Fibroblast of pulmonary artery (primary cell): ENCODE data around the gene C16orf90.
A peak's percentile ranks its signal among the peaks of the same experiment; 100 is the strongest.

Experiments
- DNase-seq: peaks from one replicate; pipeline ENCODE4 v3.0.0-alpha.2; 2010; ENCODE audit warnings: low read depth
- H3K4me3 ChIP-seq: replicated peaks from 2 replicates; pipeline ENCODE4 v1.5.1; 2011; ENCODE audit warnings: low read depth, mild to moderate bottlenecking, control low read depth, low read length, moderate library complexity
- CTCF ChIP-seq: IDR thresholded peaks from 2 replicates; pipeline ENCODE4 v1.5.1; 2011; ENCODE audit warnings: mild to moderate bottlenecking, control low read depth, low read length, inconsistent platforms; ENCODE audit errors: missing control alignments

C16orf90 gene, protein sequence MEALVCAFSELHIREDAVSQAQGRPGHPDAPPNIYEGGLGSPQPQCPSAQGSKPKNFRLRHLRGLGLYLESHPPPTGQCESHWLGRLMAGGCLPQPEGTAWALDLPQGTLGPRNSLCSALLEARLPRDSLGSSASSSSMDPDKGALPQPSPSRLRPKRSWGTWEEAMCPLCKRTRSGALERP

GRCh38 chr16:3495176-3495575, at the start of gene C16orf90:
Gene C16orf90 (minus strand): TSS chr16:3495489. CDS start chr16:3495421, 68 bp downstream.
- DNase-seq: no peak
- H3K4me3 ChIP-seq: no peak within 1 kb of the TSS
- no peak for TF ChIP-seq CTCF

DNA sequence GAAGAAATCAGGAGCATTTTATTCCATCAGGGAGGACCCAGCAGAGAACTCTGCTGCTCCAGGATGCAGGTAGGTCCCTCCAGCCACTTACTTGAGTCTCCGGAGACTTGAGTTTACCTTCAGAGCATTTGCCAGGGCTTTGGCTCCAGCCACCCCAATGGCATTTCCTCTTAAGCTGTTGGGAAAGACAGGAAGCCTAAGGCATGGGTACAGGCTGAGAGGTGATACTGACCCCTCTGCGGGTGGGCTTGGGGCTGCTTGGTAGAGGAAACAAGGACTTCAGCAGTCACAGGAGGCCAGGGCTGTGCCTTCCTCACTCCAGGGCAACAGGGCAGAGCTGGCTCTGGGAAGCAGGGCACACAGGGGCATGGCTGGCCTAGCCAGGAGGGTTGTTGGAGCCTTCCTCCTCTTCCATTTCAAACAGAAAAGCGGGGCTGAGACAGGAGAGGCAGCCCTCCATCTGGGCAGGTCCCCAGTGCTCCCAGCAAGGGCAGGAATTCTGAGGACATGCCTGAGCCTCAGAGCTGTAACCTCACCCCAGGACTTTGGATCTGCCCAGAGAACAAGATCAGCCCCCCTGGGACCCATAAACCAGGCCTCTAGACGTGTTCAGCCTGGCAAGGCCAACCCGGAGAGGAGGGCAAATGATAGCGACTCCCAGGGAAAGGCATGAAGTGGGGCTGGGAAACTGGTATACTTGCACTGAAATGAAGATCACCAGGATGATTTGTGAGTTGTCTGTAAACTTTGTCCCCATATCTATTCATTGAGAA, 47.5 kb upstream of the C16orf90 start:
- no peak for DNase-seq
- TF ChIP-seq CTCF: no peak
- H3K4me3 ChIP-seq: no peak overlapping the region

DNA sequence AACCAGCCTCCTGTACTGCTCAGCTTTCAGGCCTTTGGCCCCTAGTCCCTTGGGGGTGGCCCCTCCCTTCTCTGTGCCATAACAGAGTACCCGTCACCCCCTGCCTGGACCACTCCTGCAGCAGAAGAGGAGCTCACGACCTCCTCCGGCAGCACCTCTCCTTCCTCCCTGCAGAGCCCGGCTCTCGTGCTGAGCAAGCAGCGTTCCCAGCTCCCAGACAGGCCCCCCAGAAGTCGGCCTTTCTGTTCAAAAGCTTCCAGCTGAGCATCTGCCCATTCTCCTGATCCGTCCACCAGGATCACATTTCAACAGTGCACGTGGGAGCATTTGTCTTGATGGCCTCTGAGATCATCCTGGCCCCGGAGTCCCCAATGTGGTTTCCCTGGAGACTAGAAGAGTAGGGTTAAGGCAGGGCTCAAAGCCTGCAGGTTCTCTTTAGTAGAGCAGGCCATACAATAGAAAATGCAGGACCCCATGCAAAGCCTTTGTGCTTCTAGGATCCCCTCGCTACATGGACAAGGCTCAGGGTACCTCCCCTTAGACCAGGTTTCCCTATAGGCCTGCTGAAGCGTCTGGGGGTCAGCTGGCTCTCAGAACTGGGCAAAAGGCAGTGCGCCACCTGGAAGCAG, 46.4 kb upstream of the C16orf90 start:
- TF ChIP-seq CTCF: no peak
- H3K4me3 ChIP-seq: no peak overlapping the region
- no peak for DNase-seq

- no peak overlapping the region for H3K4me3 ChIP-seq
- no peak for DNase-seq
- TF ChIP-seq CTCF: no peak
Measured at GRCh38 chr16:3538222-3538621, 42.9 kb upstream of the C16orf90 start.

GRCh38 chr16:3536851-3537250, 41.6 kb upstream of the C16orf90 start:
- TF ChIP-seq CTCF: no peak
- no peak for DNase-seq
- no peak overlapping the region for H3K4me3 ChIP-seq

GRCh38 chr16:3536271-3536731, 41.0 kb upstream of the C16orf90 start:
- TF ChIP-seq CTCF: no peak
- DNase-seq: peak; percentile 46
- no peak overlapping the region for H3K4me3 ChIP-seq
